NOMO-1 (cell line): ENCODE measurements around the gene METTL15.
"Not testable (repeated sequence)": the region's sequence is repeated elsewhere in the genome, so short reads cannot be mapped to it uniquely, and the experiment has no call there.

Experiments used
- DNase-seq, 2 experiments: peaks; one replicate each; lab custom pipeline; 2025; ENCODE audit not compliant: unreplicated experiment in 2 of 2; lab: John Stamatoyannopoulos, UW

METTL15 gene

GRCh38 chr11:28378095-28378494, 269.9 kb downstream of the METTL15 start:
- not testable (repeated sequence) for DNase-seq
